ENCODE measurements around the gene SMIM38.

DNA sequence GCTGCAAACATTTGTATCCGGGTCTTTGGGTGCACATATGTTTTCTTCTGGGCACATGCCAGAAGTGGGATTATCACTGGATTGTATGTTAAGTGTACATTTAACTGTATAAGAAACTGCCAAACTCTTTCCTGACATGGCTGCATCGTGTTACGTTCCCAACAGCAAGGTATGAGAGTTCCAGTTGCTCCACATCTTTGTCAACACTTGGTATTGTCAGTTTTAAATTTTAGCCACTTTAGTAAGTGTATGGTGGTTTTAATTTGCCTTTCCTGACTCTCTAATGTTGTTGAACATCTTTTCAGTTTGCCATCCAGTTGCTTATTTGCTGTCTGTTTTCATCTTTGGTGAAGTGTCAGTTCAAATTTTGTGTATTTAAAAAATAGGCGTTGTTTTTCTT is 22.5 kb upstream of the SMIM38 start:
- TF ChIP-seq MXI1 (IDR thresholded peaks at IDR 0.05; ENCODE audit: low read depth, low read length) (no peak), RAD21 (IDR thresholded peaks at IDR 0.05; ENCODE audit: low read length) (no peak)

Measured in SK-N-SH (cell line).